ENCODE measurements around the gene IL1R1. TPM values are rescaled to one million over a fixed set of nuclear protein-coding genes. Genes with fewer than 3 reads are reported as not detected.

Gene IL1R1
- total RNA-seq, 2 experiments from 2014 or later, result 5.7 to 6.7 TPM

GRCh38 chr2:102204638-102205037 is 62.1 kb downstream of the IL1R1 start:
- CTCF ChIA-PET, result no interaction called here
- Mint-ChIP-seq H3K4me1 (ENCODE audit: low read depth) (no peaks in the 10 kb centered on the region), H3K4me3 (no peak overlapping the region), H3K27ac (no peak overlapping the region), H3K36me3 (ENCODE audit: low read depth) (peaks cover 6% of the 10 kb centered on the region), H3K27me3 (ENCODE audit: low read depth) (peaks cover 8% of the 10 kb centered on the region), H3K9me3 (peaks cover 11% of the 10 kb centered on the region)
- DNase-seq, result no peak
- intact Hi-C loops (cut with micrococcal nuclease), result no loop called here

- peaks cover 11% of the 10 kb centered on the region for H3K9me3 Mint-ChIP-seq
- no peaks in the 10 kb centered on the region for H3K4me1 Mint-ChIP-seq (ENCODE audit: low read depth)
- H3K27ac Mint-ChIP-seq, result no peak overlapping the region
- no peak for DNase-seq
- H3K36me3 Mint-ChIP-seq (ENCODE audit: low read depth), result peaks cover 6% of the 10 kb centered on the region
- intact Hi-C loops (cut with micrococcal nuclease), result no loop called here
- CTCF ChIA-PET, result interaction anchor here (0.6 to 1.2 kb wide), 2 partner anchors 13 to 33 kb away, joined by 3 read pairs; no protein-coding TSS in a partner anchor
- peaks cover 5% of the 10 kb centered on the region for H3K27me3 Mint-ChIP-seq (ENCODE audit: low read depth)
- H3K4me3 Mint-ChIP-seq, result no peak overlapping the region
Observed at GRCh38 chr2:102206666-102207341, 64.3 kb downstream of the IL1R1 start.

- H3K4me3 Mint-ChIP-seq, result no peak overlapping the region
- no peak for DNase-seq
- H3K36me3 Mint-ChIP-seq (ENCODE audit: low read depth), result peaks cover 6% of the 10 kb centered on the region
- CTCF ChIA-PET, result no interaction called here
- no peak overlapping the region for H3K27ac Mint-ChIP-seq
- intact Hi-C loops (cut with micrococcal nuclease), result no loop called here
- peaks cover 11% of the 10 kb centered on the region for H3K9me3 Mint-ChIP-seq
- H3K4me1 Mint-ChIP-seq (ENCODE audit: low read depth), result no peaks in the 10 kb centered on the region
- H3K27me3 Mint-ChIP-seq (ENCODE audit: low read depth), result peaks cover 5% of the 10 kb centered on the region
Observed at GRCh38 chr2:102208774-102209173, 66.2 kb downstream of the IL1R1 start.

- CTCF ChIA-PET, result interaction anchor here (1.0 kb wide), 1 partner anchor 9 kb away, joined by 5 read pairs; no protein-coding TSS in a partner anchor
- intact Hi-C loops (cut with micrococcal nuclease), result no loop called here
- H3K4me3 Mint-ChIP-seq, result no peak overlapping the region
- DNase-seq, result no peak
- no peak overlapping the region for H3K27ac Mint-ChIP-seq
- H3K4me1 Mint-ChIP-seq (ENCODE audit: low read depth), result no peaks in the 10 kb centered on the region
- peaks cover 6% of the 10 kb centered on the region for H3K36me3 Mint-ChIP-seq (ENCODE audit: low read depth)
- H3K9me3 Mint-ChIP-seq, result peaks cover 11% of the 10 kb centered on the region
- peaks cover 4% of the 10 kb centered on the region for H3K27me3 Mint-ChIP-seq (ENCODE audit: low read depth)
Observed at GRCh38 chr2:102209474-102209873, 66.9 kb downstream of the IL1R1 start.

GRCh38 chr2:102217032-102217431 is 74.5 kb downstream of the IL1R1 start:
- intact Hi-C loops (cut with micrococcal nuclease), result no loop called here
- H3K4me1 Mint-ChIP-seq (ENCODE audit: low read depth), result peaks cover 6% of the 10 kb centered on the region
- peaks cover 11% of the 10 kb centered on the region for H3K36me3 Mint-ChIP-seq (ENCODE audit: low read depth)
- H3K27ac Mint-ChIP-seq, result no peak overlapping the region
- CTCF ChIA-PET, result no interaction called here
- H3K4me3 Mint-ChIP-seq, result no peak overlapping the region
- H3K27me3 Mint-ChIP-seq (ENCODE audit: low read depth), result no peaks in the 10 kb centered on the region
- H3K9me3 Mint-ChIP-seq, result peaks cover 29% of the 10 kb centered on the region
- no peak for DNase-seq

GRCh38 chr2:102224824-102225739 is 82.5 kb downstream of the IL1R1 start:
- Mint-ChIP-seq H3K4me1 (ENCODE audit: low read depth) (peaks cover 40% of the 10 kb centered on the region), H3K27ac (peak overlapping the region; percentile 43), H3K4me3 (no peak overlapping the region), H3K27me3 (ENCODE audit: low read depth) (no peaks in the 10 kb centered on the region), H3K9me3 (no peaks in the 10 kb centered on the region), H3K36me3 (ENCODE audit: low read depth) (no peaks in the 10 kb centered on the region)
- DNase-seq, result no peak
- CTCF ChIA-PET, result interaction anchor here (0.6 to 1.8 kb wide), 4 partner anchors 27 to 224 kb away, joined by 3 to 4 read pairs (median 3); no protein-coding TSS in a partner anchor
- intact Hi-C loops (cut with micrococcal nuclease), result no loop called here

GRCh38 chr2:102226171-102226570 is 83.6 kb downstream of the IL1R1 start:
- peaks cover 40% of the 10 kb centered on the region for H3K4me1 Mint-ChIP-seq (ENCODE audit: low read depth)
- no peak for DNase-seq
- no peaks in the 10 kb centered on the region for H3K27me3 Mint-ChIP-seq (ENCODE audit: low read depth)
- no peaks in the 10 kb centered on the region for H3K36me3 Mint-ChIP-seq (ENCODE audit: low read depth)
- no peaks in the 10 kb centered on the region for H3K9me3 Mint-ChIP-seq
- H3K27ac Mint-ChIP-seq, result peak overlapping the region; percentile 94
- CTCF ChIA-PET, result interaction anchor here (0.6 to 1.8 kb wide), 3 partner anchors 59 to 225 kb away, joined by 3 read pairs; no protein-coding TSS in a partner anchor
- intact Hi-C loops (cut with micrococcal nuclease), result no loop called here
- H3K4me3 Mint-ChIP-seq, result no peak overlapping the region

- intact Hi-C loops (cut with micrococcal nuclease), result no loop called here
- peaks cover 40% of the 10 kb centered on the region for H3K4me1 Mint-ChIP-seq (ENCODE audit: low read depth)
- H3K4me3 Mint-ChIP-seq, result no peak overlapping the region
- CTCF ChIA-PET, result interaction anchor here (1.2 to 1.8 kb wide), 2 partner anchors 60 to 206 kb away, joined by 3 read pairs; no protein-coding TSS in a partner anchor
- peak overlapping the region; percentile 94 for H3K27ac Mint-ChIP-seq
- H3K27me3 Mint-ChIP-seq (ENCODE audit: low read depth), result no peaks in the 10 kb centered on the region
- H3K36me3 Mint-ChIP-seq (ENCODE audit: low read depth), result no peaks in the 10 kb centered on the region
- H3K9me3 Mint-ChIP-seq, result no peaks in the 10 kb centered on the region
- no peak for DNase-seq
Observed at GRCh38 chr2:102226612-102227391, 84.3 kb downstream of the IL1R1 start.

- intact Hi-C loops (cut with micrococcal nuclease), result no loop called here
- Mint-ChIP-seq H3K4me3 (no peak overlapping the region), H3K36me3 (ENCODE audit: low read depth) (no peaks in the 10 kb centered on the region), H3K27me3 (ENCODE audit: low read depth) (no peaks in the 10 kb centered on the region), H3K9me3 (no peaks in the 10 kb centered on the region), H3K4me1 (ENCODE audit: low read depth) (peaks cover 47% of the 10 kb centered on the region), H3K27ac (no peak overlapping the region)
- CTCF ChIA-PET, result interaction anchor here (0.9 kb wide), 1 partner anchor 15 kb away, joined by 3 read pairs; no protein-coding TSS in a partner anchor
- no peak for DNase-seq
Observed at GRCh38 chr2:102229141-102229769, 86.7 kb downstream of the IL1R1 start.

All from activated naive CD4-positive, alpha-beta T cell treated with anti-CD3 and anti-CD28 coated beads for 36 hours (primary cell).